Measurements from ENCODE around the gene CD27. TPM values are rescaled to one million over a fixed set of nuclear protein-coding genes. Genes with fewer than 3 reads are reported as not detected.

The CD27 gene
- polyA plus RNA-seq (2012; rRNA removed): not detected in 2 replicates
- polyA plus RNA-seq (2012; cell fraction: cytosol; rRNA removed): not detected in 2 replicates
- polyA plus RNA-seq (2012; cell fraction: nucleus; rRNA removed): not detected in 2 replicates

DNA sequence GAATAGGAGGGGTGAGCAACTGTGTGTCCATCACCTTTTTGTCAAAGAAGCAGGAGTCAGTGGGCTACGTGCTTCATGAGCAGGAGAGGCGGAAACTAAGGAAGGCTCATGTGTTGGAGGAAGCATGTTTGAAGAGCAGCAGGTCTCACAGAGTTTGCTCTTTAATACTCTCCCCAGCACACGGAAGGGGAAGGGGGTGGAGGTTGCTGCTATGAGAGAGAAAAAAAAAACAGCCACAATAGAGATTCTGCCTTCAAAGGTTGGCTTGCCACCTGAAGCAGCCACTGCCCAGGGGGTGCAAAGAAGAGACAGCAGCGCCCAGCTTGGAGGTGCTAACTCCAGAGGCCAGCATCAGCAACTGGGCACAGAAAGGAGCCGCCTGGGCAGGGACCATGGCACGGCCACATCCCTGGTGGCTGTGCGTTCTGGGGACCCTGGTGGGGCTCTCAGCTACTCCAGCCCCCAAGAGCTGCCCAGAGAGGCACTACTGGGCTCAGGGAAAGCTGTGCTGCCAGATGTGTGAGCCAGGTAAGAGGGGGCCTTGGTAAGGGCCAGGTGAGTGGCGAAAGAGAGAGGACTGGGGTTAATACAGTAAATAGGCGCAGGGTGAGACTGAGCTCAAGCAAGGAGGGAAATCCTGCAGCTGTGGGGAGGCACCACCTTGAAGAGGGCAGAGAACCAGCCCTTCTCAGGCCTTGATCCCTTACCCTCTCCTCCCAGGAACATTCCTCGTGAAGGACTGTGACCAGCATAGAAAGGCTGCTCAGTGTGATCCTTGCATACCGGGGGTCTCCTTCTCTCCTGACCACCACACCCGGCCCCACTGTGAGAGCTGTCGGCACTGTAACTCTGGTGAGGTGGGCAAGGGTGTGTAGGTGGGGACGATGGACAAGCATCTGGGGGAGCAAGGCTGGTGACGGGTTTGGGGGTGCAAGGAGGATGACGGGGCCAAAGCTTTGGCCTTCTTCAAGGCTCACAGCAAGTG, at the start of gene CD27:
TSS of gene CD27 (plus strand) at position 252 of the 985 bp plus-strand sequence. CDS start at position 393, 141 bp downstream.
- H3F3A ChIP-seq (replicated peaks; ENCODE audit: insufficient read depth): no peaks in the 10 kb centered on the region
- WGBS (ENCODE audit: low lambda C conversion rate): 92% methylated on average over 14 of the region's 16 CpGs
- no peaks in the 10 kb centered on the region for H3K79me2 ChIP-seq (ENCODE audit: insufficient read depth)
- ChIA-PET CTCF (interaction anchor here (1.1 to 2.5 kb wide), 4 partner anchors 20 to 456 kb away, joined by 3 to 14 read pairs (median 6); no protein-coding TSS in a partner anchor), POLR2A (no interaction called here)
- TF ChIP-seq MEF2A (IDR thresholded peaks at IDR 0.05; ENCODE audit: borderline replicate concordance, low read depth) (no peak), ELF1 (IDR thresholded peaks at IDR 0.05) (no peak), RCOR1 (IDR thresholded peaks at IDR 0.05; ENCODE audit: low read length) (no peak), YY1 (IDR thresholded peaks at IDR 0.05; ENCODE audit: low read depth) (no peak), RAD21 (IDR thresholded peaks at IDR 0.05; ENCODE audit: low read length) (no peak), MXI1 (IDR thresholded peaks at IDR 0.05; ENCODE audit: low read depth, low read length) (no peak), RFX5 (IDR thresholded peaks at IDR 0.05; ENCODE audit: low read length) (no peak), GATA2 (CRISPR knock-in tag; IDR thresholded peaks at IDR 0.05) (no peak), FOSL2 (IDR thresholded peaks at IDR 0.05; ENCODE audit: borderline replicate concordance, low read depth) (no peak)
- TF ChIP-seq, protein P1, sequence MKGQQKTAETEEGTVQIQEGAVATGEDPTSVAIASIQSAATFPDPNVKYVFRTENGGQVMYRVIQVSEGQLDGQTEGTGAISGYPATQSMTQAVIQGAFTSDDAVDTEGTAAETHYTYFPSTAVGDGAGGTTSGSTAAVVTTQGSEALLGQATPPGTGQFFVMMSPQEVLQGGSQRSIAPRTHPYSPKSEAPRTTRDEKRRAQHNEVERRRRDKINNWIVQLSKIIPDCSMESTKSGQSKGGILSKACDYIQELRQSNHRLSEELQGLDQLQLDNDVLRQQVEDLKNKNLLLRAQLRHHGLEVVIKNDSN (IDR thresholded peaks at IDR 0.05; ENCODE audit: borderline replicate concordance, low read depth): no peak
- TF ChIP-seq, protein P2, sequence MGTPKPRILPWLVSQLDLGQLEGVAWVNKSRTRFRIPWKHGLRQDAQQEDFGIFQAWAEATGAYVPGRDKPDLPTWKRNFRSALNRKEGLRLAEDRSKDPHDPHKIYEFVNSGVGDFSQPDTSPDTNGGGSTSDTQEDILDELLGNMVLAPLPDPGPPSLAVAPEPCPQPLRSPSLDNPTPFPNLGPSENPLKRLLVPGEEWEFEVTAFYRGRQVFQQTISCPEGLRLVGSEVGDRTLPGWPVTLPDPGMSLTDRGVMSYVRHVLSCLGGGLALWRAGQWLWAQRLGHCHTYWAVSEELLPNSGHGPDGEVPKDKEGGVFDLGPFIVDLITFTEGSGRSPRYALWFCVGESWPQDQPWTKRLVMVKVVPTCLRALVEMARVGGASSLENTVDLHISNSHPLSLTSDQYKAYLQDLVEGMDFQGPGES (IDR thresholded peaks at IDR 0.05; ENCODE audit: low read depth, low read length): no peak
- TF ChIP-seq, protein P3, sequence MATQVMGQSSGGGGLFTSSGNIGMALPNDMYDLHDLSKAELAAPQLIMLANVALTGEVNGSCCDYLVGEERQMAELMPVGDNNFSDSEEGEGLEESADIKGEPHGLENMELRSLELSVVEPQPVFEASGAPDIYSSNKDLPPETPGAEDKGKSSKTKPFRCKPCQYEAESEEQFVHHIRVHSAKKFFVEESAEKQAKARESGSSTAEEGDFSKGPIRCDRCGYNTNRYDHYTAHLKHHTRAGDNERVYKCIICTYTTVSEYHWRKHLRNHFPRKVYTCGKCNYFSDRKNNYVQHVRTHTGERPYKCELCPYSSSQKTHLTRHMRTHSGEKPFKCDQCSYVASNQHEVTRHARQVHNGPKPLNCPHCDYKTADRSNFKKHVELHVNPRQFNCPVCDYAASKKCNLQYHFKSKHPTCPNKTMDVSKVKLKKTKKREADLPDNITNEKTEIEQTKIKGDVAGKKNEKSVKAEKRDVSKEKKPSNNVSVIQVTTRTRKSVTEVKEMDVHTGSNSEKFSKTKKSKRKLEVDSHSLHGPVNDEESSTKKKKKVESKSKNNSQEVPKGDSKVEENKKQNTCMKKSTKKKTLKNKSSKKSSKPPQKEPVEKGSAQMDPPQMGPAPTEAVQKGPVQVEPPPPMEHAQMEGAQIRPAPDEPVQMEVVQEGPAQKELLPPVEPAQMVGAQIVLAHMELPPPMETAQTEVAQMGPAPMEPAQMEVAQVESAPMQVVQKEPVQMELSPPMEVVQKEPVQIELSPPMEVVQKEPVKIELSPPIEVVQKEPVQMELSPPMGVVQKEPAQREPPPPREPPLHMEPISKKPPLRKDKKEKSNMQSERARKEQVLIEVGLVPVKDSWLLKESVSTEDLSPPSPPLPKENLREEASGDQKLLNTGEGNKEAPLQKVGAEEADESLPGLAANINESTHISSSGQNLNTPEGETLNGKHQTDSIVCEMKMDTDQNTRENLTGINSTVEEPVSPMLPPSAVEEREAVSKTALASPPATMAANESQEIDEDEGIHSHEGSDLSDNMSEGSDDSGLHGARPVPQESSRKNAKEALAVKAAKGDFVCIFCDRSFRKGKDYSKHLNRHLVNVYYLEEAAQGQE (IDR thresholded peaks at IDR 0.05; ENCODE audit: low read depth, low read length): no peak
- H3K4me1 ChIP-seq (ENCODE audit: control insufficient read depth in 1 of 2, insufficient read depth in 2 of 2, low read depth in 1 of 2, low read length in 1 of 2): peaks cover 0 to 2% of the 10 kb centered on the region in 2 experiments; a peak in 1 of 4 replicates
- H3K27ac ChIP-seq (ENCODE audit: low read depth in 2 of 2, low read length in 1 of 2): no peak within 1 kb of the TSS
- H3K9ac ChIP-seq: no peak within 1 kb of the TSS
- no peaks in the 10 kb centered on the region for H3K9me3 ChIP-seq
- H3K36me3 ChIP-seq (replicated peaks in 1 of 2; ENCODE audit: control insufficient read depth in 1 of 2, insufficient read depth in 2 of 2, low read length in 1 of 2): no peaks in the 10 kb centered on the region
- no peak for DNase-seq
- H3K9me2 ChIP-seq: no peaks in the 10 kb centered on the region
- no peaks in the 10 kb centered on the region for H3K27me3 ChIP-seq (ENCODE audit: insufficient read depth)
- no peak within 1 kb of the TSS for H3K4me3 ChIP-seq (ENCODE audit: low read depth in 2 of 2, low read length in 1 of 2)
- H4K20me1 ChIP-seq (ENCODE audit: insufficient read depth): no peaks in the 10 kb centered on the region
- no peak within 1 kb of the TSS for H3K4me2 ChIP-seq
- no peak within 1 kb of the TSS for H2AFZ ChIP-seq (ENCODE audit: low read depth)

Data from SK-N-SH (cell line).